ENCODE measurements around the gene NANP.
A peak's percentile ranks its signal among the peaks of the same experiment; 100 is the strongest.
"Not testable (repeated sequence)": the region's sequence is repeated elsewhere in the genome, so short reads cannot be mapped to it uniquely, and the experiment has no call there.

Gene NANP

DNA sequence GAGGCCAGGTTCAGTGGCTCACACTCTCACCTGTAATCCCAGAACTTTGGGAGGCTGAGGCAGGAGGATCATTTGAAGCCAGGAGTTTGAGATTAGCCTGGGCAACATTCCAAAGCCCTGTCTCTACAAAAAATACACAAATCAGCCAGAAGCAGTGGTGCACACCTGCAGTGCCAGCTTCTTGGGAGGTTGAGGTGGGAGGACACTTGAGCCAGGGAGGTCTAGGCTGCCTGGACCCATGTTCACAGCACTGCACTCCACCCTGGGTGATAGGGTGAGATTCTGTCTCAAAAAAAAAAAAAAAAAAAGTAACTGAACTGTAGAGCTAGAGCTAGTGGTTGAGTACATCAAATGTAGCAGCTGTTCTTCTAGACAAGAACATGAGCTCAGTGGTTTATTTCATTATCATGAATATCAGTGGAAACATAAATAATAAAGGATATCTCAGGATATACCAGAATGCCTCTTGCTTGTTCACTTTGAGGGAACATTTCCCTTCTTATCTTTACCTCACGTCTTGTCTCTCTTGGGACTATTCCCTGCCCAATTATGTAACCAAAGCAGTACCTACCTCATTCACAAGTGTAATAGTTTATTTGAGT, 17.6 kb downstream of the NANP start:
- DNase-seq (ENCODE audit: low read depth): no peak

DNA sequence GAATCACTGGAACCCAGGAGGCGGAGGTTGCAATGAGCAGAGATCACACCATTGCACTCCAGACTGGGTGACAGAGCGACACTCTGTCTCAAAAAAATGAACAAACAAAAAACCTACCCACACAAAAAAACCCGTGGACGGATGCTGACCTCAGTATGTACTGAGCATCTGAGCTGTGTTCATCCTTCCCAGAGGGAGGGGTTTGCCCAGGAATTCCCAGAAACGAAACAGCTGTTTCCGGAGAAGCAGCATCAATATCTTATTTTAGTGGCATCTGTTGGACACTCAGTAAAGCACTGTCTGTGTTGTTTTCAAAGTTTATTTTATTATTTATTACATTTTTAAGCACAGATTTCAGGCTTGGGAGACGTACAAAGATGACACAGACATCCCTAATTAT, 18.7 kb downstream of the NANP start:
- no peak for DNase-seq (ENCODE audit: low read depth)

DNA sequence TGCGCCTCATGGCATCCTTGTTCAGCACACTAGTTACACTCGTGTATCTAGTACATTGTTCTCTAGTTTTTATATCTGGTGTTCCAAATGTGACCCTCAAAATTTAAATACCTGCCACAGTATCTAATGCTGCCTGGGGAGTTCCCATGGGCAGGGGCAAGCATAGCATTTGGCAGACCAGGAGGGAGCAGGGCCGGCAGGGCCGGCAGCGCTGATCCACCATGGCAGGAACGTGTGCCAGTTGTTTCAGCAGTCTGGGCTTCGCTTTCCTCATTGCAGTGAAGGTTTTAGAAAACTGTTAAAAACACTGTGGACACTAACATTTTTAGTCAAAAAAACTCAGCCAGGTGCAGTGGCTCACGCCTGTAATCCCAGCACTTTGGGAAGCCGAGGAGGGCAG, 19.2 kb downstream of the NANP start:
- no peak for DNase-seq (ENCODE audit: low read depth)

DNA sequence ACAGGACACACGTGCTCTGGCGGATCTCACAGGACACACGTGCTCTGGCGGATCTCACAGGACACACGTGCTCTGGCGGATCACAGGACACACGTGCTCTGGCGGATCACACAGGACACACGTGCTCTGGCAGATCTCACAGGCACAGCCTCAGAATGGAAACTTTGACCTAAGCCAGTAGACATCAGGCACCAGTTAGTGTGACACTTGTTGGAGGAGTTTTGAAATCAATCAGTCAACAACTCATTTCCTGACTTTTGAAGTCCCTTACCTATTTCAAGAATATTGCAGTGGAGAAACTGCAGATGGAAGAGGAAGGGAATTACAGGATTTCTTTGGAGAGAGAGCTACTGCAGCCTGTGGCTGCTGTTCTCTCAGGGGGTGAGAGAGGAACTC, 20.9 kb downstream of the NANP start:
- not testable (repeated sequence) for DNase-seq (ENCODE audit: low read depth)

DNA sequence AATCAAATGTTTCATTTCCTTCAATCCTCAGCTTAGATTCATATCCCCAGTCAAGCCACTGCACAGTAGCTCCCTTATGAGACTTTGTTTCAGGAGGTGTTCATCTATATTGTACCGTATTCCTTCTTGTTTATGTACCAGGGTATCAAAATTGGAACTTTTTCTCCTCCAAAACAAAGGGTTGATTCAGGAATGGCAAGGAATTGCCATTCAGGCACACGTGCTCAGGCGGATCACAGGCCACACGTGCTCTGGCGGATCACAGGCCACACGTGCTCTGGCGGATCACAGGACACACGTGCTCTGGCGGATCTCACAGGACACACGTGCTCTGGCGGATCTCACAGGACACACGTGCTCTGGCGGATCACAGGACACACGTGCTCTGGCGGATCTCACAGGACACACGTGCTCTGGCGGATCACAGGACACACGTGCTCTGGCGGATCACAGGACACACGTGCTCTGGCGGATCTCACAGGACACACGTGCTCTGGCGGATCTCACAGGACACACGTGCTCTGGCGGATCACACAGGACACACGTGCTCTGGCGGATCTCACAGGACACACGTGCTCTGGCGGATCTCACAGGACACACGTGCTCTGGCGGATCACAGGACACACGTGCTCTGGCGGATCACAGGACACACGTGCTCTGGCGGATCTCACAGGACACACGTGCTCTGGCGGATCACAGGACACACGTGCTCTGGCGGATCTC, 21.5 kb downstream of the NANP start:
- DNase-seq (ENCODE audit: low read depth): not testable (repeated sequence)

DNA sequence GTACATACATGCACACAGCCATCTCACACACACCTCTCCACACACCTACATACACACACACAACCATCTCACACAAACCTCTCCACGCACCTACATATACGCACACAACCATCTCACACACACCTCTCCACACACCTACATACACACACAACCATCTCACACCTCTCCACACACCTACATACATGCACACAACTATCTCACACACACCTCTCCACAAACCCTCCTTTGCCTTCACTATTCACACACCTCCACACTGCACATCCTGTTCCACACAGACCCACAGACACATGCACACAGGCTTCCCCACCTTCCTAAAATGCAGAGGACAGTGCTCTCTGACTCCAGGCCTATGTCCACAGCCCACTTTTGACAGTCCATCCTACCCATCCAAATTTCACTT, 22.2 kb downstream of the NANP start:
- DNase-seq (ENCODE audit: low read depth): no peak

DNA sequence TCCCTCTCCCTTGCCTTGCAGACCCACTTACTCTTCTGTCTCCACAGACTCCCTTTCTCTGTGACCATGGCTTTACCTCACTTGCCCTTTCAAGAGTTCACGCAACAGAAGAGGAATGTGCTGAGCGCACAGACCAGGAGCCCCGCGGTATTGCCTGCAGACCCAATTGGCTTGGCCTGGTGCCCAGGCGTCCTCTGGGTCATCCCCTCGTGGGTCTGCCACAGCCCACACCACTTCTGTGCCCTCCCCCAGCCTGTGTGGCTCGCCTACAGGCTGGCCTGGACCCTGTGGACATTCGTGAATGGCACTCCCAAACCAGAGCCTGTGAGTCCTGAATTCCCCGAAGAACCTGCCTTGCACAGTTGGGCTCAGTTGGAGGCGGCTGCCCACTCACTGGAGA, 23.2 kb downstream of the NANP start:
- DNase-seq (ENCODE audit: low read depth): no peak

DNA sequence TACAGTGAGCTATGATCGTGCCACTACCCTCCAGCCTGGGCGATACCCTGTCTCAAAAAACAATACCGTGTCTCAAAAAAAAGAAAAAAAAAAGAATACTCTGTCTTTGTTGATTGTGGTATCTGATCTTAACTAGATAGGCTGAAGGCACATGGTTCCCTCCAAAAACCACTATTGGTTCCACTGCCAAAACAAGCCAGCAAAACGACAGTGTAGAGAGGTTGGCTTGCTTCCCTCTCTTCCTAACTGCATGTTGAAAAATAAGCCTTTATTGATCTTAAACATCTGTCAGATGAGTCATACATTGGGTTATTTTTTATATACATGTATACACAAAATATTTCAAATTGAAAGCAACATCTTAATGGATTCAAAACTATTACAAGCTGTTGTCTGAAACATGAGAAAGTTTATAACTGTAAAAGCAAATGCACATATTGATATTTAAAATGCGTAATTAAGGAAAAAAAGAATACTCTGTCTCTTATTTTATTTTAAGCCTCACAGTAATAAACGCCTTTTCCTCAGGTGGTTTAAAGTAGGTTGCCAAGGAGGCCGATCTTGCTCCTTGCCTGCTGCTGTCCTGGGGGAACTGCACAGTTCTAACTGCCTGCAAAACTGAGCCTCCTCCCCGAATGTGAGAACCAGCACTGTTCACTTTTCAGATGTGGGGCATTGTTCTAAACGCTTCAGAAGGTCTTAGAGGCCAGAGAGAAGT, 31.5 kb downstream of the NANP start:
- no peak for DNase-seq (ENCODE audit: low read depth)

DNA sequence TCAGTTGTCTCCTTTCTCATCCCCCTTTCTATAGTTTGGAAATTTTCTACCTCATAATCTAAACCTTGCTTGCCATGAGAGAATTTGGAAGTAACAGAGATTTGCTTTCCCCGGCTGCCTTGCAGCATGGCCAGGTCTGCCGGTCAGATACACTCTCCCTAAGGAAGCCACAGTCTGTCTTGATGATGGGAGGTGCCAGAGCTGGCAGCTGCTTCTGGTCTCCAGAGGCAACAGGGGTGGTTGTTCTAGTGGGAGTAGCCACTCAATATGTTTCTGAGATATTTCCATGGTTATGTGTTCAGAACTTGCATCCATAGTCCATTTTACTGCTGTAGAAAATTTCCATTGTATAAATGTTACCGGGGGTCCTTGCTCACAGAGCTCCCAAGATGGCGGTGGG, 33.0 kb downstream of the NANP start:
- not testable (repeated sequence) for DNase-seq (ENCODE audit: low read depth)

DNA sequence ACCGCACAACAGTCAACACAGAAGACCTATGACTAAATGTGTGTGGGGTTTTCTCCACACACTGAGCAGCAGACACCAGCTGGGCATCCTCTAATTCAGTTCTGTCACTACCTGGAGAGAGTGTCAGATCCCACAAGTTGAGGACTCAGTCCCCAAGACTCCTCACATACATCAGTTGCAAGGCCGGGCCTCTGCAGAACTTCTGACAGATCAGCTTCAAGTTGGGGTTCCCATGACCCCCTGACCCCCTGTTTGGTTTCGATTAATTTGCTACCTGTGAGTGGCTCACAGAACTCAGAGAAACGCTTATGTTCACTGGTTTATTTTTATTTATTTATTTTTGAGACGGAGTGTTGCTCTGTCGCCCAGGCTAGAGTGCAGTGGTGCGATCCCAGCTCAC, 35.3 kb downstream of the NANP start:
- DNase-seq (ENCODE audit: low read depth): no peak

DNA sequence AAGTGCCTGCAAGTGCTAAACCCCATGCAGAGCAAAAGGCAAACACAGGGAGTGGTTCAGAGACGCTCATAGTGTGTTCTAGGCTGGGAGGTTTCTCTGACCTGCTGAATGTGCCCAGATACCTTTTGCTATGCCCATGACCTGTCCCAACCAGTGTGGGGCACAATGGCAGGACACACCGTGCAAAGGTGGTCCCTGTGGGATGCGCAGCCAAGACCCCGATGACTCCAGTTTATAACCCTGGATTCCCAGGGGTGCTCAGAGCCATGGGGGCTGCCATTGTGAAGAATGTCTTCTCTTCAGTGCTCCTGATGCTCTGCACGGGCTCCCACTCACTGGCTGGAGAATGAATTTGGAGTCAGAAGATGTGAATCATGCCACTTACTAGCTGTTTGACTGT, 36.3 kb downstream of the NANP start:
- DNase-seq (ENCODE audit: low read depth): no peak

DNA sequence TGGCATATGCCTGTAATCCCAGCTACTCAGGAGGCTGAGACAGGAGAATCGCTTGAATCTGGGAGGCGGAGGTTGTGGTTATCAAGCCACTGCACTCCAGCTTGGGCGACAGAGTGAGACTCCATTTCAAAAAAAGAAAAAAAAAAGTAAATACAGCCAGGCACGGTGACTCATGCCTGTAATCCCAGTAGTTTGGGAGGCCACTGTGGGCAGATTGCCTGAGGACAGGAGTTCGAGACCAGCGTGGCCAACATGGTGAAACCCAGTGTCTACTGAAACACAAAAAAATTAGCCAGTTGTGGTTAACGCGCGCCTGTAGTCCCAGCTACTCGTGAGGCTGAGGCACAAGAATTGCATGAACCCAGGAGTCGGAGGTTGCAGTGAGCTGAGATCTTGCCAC, 36.9 kb downstream of the NANP start:
- no peak for DNase-seq (ENCODE audit: low read depth)

DNA sequence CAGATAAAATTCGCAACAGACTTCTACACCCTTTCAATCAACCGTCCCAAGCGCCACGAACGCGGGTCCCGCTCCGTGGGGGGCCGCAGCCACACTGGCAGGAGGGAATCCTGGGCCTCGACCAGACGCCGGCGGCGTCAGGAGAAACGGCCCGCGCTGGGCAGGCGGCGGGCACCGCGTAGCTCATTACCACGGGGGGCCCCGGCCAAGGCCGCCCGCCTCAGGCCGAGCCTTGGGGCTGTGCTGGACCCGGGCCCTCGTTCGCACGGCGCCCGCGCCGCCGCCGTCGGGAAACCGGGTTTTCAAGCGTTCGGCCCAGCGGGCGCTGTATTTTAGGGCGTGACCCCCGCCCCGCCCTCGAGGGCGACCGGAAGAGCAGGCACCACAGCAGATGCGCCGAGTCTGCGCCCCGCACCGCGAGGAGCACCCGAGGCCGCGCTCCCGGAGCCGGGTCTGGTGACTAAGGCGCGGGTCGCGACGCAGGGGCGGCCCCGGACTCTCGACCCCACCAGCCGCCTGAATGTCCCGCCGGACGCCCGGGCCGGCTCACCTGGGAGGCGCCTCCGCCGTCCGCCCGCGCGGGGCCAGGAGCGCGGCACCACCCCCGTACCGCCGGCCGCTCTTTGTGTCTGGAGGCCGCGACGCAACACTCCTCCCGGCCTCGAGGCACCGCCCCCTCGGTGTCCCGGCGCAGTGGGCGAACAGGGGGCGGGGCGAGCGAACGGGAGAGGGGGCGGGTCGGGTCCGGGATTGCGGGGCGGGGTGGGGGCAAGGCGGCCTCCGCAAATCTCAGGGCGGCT, 38.7 kb downstream of the NANP start, which contains the start of gene NINL:
TSS of gene NINL (minus strand) at position 627 of the 800 bp plus-strand sequence. CDS start 58,944 bp downstream, outside the sequence.
- DNase-seq (ENCODE audit: low read depth): peak; percentile 11

DNA sequence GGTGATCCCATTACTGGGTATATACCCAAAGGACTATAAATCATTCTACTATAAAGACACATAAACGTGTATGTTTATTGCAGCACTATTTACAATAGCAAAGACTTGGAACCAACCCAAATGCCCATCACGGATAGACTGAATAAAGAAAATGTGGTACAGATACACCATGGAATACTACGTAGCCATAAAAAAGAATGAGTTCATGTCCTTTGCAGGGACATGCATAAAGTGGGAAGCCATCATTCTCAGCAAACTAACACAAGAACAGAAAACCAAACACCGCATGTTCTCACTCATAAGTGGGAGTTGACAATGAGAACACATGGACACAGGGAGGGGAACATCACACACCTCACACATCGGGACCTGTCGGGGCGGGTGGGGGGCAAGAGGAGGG, 40.2 kb downstream of the NANP start:
- DNase-seq (ENCODE audit: low read depth): not testable (repeated sequence)

DNA sequence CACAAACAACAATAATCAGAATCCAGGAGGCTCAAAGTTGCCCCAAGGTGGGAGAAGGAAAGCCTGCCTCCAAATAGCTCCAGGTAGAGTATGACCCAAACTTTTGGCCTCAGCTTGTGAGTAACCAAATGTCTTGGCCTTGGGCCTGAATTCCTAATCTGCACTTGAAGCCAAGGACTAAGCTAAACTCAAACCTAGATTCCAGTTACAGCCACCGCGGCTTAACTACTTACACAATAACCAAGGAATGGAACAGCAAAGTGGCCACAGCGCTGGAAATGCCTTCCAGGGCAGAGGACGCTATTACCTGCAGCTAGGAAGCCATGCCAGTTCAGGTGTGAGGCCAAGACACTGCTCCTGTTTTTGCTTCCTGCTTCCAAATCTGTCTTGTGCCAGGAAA, 43.1 kb downstream of the NANP start:
- no peak for DNase-seq (ENCODE audit: low read depth)

DNA sequence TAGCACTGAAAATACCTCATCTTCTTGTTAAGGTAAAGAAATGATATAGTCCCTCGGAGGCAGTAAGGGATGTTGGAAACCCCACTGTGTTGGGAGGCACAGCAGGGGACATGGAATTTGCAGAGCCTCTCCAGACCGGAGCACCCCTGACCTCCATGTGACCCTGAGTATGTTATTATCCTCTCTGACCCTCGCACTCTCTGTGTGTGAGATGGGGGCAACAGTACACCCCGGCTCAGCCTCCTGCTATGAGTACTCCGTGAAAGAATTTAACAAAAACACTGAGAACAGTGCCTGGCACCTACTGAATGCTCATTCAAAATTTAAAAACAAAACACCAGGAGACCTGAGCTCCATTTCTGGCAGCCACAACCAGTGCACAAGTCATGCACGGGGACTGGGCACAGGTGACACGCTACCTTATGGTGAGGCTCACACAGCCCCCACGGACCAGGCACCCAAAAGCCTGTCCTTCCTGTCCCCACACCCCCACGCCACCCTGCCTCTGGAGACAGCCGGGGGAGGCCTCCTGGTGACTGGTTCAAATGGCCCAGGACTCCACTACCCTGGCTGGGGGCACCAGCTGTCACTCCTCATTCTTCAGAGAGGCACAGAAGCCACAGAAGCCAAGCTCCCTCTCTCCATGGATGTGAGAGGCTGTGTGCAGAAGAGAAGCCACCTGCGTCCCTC, 44.6 kb downstream of the NANP start:
- no peak for DNase-seq (ENCODE audit: low read depth)

DNA sequence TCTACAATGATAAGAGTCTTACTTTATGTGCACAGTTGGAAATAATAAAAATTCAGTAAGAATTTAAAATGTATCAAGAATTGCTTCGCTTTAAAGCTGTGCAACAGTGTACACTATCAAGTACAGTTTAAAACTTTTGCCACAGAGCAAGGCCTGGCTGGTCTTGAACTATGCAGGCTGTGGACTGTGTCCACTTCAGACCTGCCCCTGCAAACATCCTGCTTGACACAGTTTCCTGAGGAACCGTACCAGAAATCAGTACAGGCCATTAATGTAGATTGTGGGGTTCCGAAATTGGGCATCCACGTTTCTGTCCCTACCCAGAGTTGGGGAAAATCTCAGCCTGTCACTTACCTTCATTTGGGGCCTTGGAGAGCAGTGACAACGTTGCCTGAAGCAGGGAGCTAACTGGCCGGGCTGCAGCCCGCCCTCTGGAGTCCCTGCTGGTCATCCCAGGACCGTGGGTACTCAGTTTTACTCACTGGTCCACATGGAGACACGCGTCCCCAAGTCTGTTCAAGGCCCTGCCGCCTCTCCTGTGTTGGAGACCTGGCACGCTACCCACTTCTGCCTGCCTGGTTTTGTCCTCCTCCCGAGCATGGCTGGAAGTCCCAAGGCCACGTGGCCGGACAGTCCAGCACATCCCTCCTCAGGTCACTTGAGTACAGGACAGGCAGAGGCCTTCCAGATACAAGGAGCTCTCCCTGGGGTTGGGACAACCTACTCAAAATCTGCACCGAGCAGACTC, 46.9 kb downstream of the NANP start:
- DNase-seq (ENCODE audit: low read depth): no peak

DNA sequence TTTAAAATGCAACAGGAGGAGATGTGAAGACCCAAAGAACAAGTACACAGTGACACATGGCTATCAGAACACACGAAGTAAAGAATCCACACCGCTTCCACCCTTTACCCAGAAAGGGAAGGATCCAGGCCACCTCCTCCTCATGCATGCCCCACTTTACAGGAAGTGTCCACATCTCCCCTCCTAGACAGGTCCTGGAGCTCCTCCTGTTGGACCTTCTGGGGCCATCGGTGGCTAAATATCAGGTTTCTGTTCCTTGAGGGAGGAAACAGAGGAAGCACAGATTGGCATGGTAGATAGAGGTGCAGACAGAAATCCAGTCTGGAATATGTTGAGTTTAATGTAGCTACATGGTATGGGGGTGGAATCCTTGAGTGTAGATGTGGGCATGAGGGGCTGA, 49.4 kb downstream of the NANP start:
- no peak for DNase-seq (ENCODE audit: low read depth)

DNA sequence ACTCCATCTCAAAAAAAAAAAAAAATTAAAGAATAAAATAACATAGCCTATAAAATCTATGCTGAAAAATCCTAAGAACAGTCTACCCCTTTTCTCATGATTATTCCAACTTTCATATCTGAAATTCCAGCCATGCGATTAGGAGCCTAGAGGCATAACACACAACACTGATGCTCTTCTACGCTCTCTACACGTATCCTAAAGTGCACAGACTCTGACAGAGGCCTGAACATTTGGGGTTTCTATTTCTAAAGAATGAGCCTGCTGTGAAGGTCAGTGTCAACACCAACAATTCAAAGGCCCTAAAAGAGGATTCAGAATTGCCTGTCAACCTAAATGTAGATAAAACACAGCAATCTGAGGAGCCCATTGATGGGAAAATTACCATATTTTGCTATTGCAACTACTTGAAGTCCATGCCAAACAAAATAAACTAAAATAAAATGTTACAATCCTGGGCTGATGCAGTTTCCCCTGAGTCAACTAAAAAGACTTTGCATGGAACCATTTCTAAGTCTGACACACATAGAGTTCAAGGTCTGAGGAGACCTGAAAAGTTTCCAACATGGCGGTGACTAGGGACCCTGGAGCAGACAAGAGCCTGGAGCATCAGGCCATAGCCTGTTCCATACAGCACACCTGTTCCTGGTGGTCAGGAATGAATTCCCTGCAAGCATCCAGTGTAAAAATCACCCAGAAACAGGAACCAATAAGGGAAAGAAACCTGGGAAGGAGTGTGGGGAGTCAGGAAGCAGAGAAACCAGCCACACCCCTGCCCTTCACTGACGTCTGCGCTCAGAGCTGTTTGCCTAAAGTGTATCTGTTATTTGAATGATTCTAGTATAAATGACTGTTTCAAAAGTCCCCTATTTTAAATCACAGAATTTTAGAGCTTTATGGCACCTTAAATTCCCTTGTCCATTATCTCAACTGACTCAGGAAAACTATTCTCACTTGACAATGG, 50.2 kb downstream of the NANP start:
- no peak for DNase-seq (ENCODE audit: low read depth)

DNA sequence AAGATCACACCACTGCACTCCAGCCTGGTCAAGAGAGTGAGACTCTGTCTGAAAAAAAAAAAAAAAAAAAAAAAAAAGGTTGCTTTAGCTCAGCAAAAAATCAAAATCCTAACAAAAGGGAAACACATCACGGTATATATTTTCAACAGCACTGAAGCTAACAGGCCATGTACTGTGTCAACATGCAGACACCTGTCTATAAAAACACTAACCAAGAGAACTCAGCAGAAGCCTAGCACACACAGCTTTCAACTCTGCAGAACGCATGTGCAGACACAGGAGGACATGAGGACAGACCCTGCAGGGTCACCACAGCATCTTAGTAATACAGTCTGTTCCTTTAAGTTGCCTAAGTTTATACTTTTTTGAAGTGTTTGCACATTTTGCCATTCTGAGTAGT, 52.0 kb downstream of the NANP start:
- no peak for DNase-seq (ENCODE audit: low read depth)
